Measurements from ENCODE around the gene CHRM3.

- peak in 2 of 3 donors; percentile 13 to 41 for TF ChIP-seq POLR2AphosphoS5 (IDR thresholded peaks at IDR 0.05)
- no peak for TF ChIP-seq CTCF (IDR thresholded peaks at IDR 0.05)
- no peak for TF ChIP-seq EP300 (IDR thresholded peaks at IDR 0.05)
- TF ChIP-seq POLR2A (IDR thresholded peaks at IDR 0.05) = no peak
Measured at GRCh38 chr1:239368436-239369109, 17.8 kb upstream of the CHRM3 start.
